HG03039 (cell line): ENCODE data around the gene CLDN24.

Source experiments
- ATAC-seq: cut with Tn5 transposase; IDR thresholded peaks from one replicate; pipeline ENCODE4 v1.9.1; 2021; ENCODE audit warnings: mild to moderate bottlenecking, moderate library complexity; ENCODE audit not compliant: unreplicated experiment

Gene CLDN24

GRCh38 chr4:183323295-183323694, 1.1 kb upstream of the CLDN24 start:
- ATAC-seq, result no peak

DNA sequence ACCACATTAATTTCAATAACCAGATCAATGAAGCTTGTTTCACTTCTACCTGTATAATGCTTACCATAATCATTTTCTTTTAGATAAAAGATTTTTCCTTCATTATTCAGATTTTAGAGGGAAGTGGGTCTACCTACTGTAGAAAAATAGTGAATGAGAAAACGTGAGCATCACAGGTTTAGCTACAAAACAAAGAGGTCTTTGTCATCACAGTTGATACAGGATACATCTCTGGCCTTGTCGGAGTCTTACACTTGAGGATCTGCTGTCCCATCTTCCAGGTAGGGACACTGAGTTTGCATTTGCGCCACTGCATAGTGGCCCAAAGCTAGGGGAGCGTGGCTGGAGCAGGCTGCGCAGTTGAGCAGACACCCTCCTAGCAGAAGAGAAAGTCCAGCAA, 710 bp downstream of the CLDN24 start:
- no peak for ATAC-seq

- ATAC-seq, result no peak
Observed at GRCh38 chr4:183321079-183321478, 1.1 kb downstream of the CLDN24 start.

DNA sequence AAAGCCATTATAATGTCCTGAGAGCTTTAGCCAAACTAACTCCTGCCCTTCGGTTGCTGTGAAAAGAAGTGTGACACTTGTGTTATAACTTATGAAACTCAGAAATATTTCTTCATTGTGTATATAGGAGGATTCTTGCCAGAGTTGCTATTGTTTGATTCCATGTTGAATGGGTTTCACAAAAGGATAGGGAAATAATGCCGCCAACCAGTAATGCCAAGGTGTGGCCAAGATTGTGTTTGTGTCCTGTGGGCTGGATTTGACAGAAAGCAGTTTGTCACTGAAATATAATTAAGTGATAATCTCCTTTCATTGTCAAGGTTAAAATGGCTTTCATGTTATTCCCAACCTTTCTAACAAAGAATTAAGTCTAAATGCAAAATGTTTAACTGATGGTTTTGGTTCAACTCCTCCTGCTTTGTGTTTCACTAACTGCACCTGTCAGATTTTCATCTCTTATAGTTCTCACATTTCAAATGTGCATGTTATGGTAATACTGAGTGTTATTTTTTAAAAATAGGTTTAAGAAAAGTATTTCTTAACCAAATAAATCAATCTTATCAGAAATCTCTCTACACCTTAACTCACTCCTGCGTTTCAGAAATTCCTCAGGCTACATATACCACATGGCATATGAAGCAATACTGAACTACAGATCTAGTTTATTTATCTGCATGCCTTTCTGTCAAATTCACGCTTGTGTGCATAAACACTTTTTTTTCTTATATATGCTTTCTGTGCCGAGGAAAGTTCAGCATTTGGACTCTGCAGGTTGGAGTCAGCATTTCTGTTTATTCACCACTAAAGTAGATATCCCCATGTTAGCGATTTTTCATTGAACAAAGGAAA, 1.8 kb downstream of the CLDN24 start, which contains the start of gene CLDN22:
CLDN22 (minus strand) TSS at position 66 of the 849 bp plus-strand sequence; CDS start at position 8, 58 bp downstream.
- ATAC-seq, result no peak

GRCh38 chr4:183318656-183319055, 3.6 kb downstream of the CLDN24 start:
- ATAC-seq, result no peak

- no peak for ATAC-seq
Observed at GRCh38 chr4:183314806-183315205, 7.4 kb downstream of the CLDN24 start.

GRCh38 chr4:183314336-183314735, 7.9 kb downstream of the CLDN24 start:
- ATAC-seq, result no peak

DNA sequence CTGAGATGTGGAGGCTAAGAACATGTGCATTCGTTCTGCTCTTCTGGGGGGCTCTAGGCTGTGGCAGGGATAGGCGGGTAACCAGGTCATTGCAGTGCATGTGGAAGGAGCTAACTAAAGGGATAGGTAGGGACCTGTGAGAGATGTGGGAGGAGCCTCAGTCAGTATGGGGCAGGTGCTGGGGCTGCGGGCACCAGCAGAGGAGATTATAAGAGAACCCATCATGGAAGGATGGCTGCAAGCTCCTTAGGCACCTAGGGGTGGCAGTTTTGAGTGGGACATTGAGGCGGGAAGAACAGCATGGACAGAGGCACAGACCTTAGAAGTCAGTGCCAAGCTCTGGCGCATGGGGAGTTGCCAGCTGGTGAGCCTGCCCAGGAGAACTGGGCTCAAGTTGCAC, 9.4 kb downstream of the CLDN24 start:
- ATAC-seq, result no peak

GRCh38 chr4:183306811-183307210, 15.4 kb downstream of the CLDN24 start:
- ATAC-seq, result no peak

GRCh38 chr4:183304538-183304937, 17.7 kb downstream of the CLDN24 start:
- no peak for ATAC-seq

DNA sequence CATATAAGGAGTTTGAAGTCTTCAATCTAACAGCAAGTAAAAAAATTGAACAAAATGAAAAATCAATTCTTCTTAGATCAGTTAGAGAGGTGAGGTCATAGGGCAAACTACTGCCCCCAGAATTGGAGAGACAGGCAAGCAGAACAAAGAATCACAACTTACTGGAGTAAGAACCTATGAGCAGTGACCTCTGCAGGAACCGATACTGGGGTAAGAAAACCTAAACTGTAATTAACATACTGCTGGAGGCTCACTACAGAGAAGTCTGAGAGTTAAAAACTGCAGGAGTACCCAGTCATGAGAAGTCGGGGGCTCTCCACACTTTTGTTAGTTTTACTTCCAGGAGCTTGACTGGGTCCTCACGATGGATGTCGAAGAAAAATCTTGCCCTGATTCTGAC, 18.2 kb downstream of the CLDN24 start:
- no peak for ATAC-seq

DNA sequence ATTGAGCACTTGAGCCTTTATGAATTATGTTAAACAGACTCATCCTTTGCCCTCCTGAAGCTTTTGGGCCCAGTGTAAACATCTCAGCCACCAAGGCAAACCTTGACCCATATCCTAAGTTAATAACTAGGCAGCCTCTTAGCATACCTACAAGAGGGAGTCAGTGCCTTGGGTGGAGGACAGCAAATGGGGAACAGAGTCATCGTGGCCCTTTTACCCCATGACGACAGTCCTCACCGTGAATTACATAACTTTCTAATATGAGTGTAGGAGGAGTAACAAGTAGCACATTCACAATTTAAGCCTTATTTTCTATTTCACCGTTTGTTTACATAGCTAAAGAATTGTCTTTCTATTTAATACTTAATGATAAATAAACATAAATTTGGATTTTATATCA, 18.9 kb downstream of the CLDN24 start:
- ATAC-seq, result no peak

DNA sequence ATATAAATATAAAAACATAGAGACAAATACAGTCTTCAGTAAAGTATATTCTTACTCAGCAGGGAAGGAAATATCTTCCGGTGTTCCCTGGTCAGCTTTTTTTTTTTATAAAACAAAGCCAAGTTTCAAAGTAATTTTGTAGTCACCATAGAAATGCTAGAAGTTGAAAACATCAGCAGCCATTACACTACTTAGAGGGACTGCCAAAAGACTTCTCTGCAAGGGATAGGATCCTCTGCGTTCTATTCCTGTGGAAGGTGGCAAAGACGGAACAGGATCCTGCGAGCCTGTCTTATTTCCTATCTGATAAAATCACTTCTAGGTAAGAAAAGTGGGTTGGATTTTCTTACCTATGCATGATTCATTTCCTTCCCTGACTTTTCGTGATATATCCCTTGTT, 21.6 kb downstream of the CLDN24 start:
- no peak for ATAC-seq

- ATAC-seq, result no peak
Observed at GRCh38 chr4:183300070-183300469, 22.2 kb downstream of the CLDN24 start.

DNA sequence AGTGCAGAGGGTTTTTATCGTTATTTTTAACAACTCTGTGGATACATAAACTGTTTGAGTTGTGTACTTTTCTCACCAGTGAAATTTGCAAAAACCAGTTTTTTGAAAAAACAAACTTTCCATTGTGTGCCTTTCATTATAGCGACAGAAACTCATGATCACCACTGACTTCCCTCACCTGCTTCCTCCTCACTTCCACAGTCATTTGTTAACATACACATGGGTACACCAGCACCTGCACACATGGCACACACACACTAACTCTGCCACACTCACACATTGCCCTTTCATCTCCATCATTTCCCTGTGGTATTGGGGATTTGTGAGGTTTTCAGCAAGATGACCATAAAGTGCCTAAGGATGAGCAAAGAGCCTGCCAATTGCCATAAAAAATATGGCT, 22.8 kb downstream of the CLDN24 start:
- no peak for ATAC-seq

DNA sequence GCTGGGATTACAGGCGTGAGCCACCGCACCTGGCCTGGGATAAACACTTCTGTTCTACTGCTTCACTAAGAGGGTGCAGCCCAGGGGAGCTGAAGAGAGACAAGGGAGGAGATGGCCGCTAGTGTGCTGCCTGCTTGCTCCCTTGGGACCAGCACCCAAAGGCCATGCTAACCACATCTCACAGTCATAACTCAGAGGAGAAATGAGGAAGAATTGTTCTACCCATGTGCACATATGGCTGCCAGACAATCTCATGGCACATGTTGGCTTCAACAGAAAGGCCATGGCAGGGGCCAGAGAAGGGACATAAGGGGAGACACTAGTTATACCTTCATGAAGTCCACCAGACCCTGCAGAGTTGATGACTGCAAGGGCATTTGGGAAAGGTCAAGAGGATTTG, 24.6 kb downstream of the CLDN24 start:
- ATAC-seq, result peak; percentile 61

DNA sequence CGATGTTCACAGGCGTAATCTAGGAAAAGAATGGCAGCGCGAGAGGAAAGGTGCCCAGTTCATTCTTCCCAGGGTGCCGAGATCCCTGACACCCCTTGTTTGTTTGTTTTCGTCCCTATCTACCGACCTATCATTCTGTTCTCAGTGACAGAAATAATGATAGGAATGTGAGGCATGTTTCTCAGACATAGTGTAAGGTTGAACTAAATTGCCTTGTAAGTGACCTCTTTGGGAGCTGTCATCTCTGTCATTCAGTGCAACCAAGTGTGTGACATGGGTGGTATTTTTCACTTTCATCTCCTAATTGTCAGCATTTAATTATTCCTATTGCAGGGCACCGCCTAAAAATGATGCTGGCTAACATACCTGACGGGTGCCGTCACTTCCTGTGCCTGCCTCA, 26.5 kb downstream of the CLDN24 start:
- ATAC-seq, result no peak

GRCh38 chr4:183291070-183291469, 31.2 kb downstream of the CLDN24 start:
- no peak for ATAC-seq

- ATAC-seq, result no peak
Observed at GRCh38 chr4:183289688-183290087, 32.5 kb downstream of the CLDN24 start.

DNA sequence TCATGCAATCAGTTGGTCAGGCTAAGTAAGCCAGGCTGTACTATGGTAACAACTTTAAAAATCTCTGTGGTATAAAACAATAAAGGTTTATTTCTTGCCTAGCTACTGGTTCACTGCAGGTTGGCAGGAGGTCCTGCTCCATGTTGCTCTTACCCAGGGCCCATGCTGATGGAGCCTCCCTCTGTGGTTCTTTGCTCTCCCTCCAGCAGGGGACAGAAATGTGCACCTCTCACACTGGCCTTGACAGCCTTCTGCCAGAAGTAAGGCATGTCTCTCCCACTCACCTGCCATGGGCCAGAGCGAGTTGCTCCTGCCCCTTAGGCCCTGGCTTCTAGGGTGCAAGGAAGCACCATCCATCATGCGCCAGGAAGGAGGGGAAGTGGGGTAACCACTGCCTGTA, 33.3 kb downstream of the CLDN24 start:
- ATAC-seq, result no peak

GRCh38 chr4:183287677-183288076, 34.5 kb downstream of the CLDN24 start:
- no peak for ATAC-seq

GRCh38 chr4:183287309-183287659, 34.9 kb downstream of the CLDN24 start:
- ATAC-seq, result no peak
